T1000 (cell line): ENCODE results near the gene PKLR.
A peak's percentile ranks its signal among the peaks of the same experiment; 100 is the strongest.
"Not testable (repeated sequence)": the region's sequence is repeated elsewhere in the genome, so short reads cannot be mapped to it uniquely, and the experiment has no call there.

Experiments used
- DNase-seq: peaks from one replicate; lab custom pipeline; 2025; ENCODE audit warnings: mixed read lengths; lab: John Stamatoyannopoulos, UW

PKLR gene

GRCh38 chr1:155255243-155256007 lies 45.8 kb downstream of the PKLR start, which contains the start of gene ENTREP3:
TSS of gene ENTREP3 (minus strand) at chr1:155255483. CDS start at chr1:155254877, 606 bp downstream.
- peak; percentile 74 for DNase-seq

GRCh38 chr1:155254714-155255242 lies 46.5 kb downstream of the PKLR start:
- DNase-seq: no peak

GRCh38 chr1:155254228-155254713 lies 47.0 kb downstream of the PKLR start:
- no peak for DNase-seq

- DNase-seq: no peak
These were observed 47.4 kb downstream of the PKLR start for GRCh38 chr1:155253797-155254196.

- DNase-seq: no peak
These were observed 48.0 kb downstream of the PKLR start for GRCh38 chr1:155253208-155253607.

DNA sequence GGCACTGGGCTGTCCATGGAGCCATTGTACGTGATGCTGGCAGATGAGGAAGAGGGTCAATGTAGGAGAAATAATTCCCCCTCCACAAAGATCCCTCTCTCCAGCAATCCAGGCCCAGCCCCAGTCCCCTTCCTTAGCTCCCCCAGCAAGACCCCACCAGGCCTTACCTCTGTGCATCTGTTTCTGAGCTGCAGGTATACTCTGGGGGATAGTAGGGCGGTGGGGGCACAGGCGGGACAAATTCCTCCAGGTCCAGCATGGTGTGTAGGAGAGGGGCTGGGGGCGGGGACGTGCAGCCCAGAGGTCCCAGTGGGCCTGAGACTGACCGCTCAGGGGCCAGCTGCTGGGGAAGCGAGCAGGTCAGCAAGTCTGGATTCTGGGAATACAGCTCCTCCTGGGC lies 49.7 kb downstream of the PKLR start:
- DNase-seq: no peak

GRCh38 chr1:155250633-155251449 lies 50.4 kb downstream of the PKLR start:
- DNase-seq: peak; percentile 85

DNA sequence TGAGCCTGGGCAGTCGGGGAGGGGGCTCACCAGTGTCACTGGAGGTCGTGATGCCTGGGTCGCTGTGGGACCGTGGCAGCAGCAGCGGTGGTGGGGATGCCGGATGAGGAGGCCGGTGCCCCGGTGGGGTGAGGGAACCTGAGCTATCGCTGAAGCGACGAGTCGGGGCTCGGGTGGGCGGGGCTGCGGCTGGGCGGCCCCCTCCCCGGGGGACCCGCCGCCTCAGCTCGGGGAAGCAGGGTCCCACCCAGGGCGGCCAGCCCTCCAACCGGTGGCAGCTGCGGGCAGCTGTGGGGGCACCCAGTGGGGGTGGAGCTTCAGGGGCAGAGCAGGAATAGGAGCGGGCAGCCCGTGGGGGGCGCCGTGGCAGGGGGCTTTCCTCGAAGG lies 51.0 kb downstream of the PKLR start:
- no peak for DNase-seq

DNA sequence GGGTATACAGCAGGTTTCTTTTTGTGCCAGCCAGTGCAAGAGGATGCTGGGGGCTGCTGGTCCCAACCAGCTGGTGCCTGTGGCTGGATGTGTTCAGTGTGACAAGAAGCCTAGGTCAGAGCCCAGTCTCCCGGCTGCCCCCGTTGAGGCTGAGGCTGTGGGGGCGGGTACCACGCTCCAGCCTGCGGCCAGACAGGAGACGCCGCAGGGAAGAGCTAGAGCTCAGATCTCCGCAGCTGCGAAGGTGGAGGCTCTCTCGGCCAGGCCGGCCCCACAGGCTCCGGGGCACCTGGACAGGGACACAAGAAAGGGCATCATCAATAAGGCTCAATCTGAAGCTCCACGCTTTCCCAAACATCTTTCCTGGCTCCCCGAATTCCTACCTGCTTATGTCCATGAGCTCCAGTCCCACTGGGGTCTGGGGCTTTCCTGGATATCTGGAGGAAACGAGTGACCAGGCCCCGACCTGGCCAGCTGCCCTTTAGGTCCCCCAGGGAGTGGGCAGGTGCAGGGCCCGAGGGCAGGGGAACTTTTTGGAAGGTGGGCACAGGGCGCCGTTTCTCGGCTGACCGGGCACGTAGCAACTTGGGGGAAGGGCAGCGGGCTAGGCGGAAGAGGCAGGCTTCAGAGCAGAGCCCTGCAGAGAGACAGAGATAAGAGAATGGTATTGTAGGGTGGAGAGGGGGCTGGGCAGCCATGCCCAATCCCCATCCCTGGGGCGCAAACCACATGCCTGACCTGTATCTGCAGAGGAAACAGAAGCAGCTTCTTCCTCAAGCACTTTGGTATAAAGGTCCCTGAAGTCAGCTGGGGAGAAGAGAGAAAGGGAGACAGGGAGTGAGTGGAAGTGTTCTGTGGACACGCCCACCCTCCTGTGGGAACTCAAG lies 53.3 kb downstream of the PKLR start:
- DNase-seq: no peak

GRCh38 chr1:155246796-155247195 lies 54.4 kb downstream of the PKLR start:
- not testable (repeated sequence) for DNase-seq

DNA sequence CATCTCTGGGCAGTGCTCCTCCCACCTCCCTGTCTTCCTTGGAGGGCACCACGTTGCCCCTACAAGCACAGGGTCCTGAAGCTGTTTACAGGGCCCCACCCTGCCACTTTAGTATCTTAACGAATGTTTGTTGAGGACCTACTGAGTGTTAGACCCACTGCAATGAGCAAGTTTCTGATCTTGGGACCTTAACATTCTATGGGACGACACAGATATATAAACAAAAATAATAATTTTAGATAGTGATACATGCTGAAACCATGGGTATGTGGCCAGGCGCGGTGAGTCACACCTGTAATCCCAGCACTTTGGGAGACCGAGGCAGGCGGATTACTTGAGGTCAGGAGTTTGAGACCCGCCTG lies 56.1 kb downstream of the PKLR start:
- DNase-seq: no peak

- peak; percentile 93 for DNase-seq
These were observed 56.7 kb downstream of the PKLR start for GRCh38 chr1:155244368-155245162.

GRCh38 chr1:155242805-155243358 lies 58.4 kb downstream of the PKLR start:
- DNase-seq: no peak

- no peak for DNase-seq
These were observed 59.4 kb downstream of the PKLR start for GRCh38 chr1:155241841-155242264.

DNA sequence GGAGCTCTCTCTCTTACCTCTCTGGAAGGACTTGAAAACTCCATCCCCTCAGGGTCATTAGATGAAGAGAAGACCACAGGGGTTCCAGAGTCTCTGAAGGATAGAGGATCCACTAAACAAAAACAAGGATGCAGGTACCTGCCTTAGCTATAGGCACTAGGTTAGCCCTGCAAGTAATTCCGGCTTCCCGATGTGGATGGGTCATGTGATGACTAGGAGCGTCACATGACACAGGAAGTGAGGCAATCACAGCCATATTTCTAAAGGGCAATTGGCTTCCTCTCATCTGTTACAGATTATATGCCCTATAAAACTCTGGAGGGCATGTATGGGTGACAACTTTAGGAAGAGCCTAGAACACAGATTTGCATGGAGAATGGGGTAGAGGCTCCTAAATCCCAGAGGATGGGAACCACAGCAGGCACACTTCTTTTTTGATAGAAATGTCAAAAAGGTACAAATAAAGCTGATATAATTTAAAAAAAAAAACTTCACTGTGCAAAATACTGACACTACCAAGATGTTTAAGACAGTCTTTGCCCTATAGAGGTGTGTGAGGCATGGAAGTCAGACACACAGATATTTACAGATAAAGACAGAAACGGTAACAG lies 60.1 kb downstream of the PKLR start:
- no peak for DNase-seq
